22Rv1 (cell line): ENCODE data around the gene KRT37.
"Not testable (repeated sequence)": the region's sequence is repeated elsewhere in the genome, so short reads cannot be mapped to it uniquely, and the experiment has no call there.

Experiments used
- H3K27ac ChIP-seq: fragments of 450-650 bp; 2 replicates; pipeline ENCODE4 v1.5.1; 2017
- CTCF ChIP-seq: fragments of 450-650 bp; IDR thresholded peaks from 2 replicates; pipeline ENCODE4 v1.5.1; 2017; ENCODE audit warnings: mild to moderate bottlenecking
- ZFX ChIP-seq: fragments of 450-650 bp; IDR thresholded peaks from 2 replicates; pipeline ENCODE4 v1.6.1; 2017; ENCODE audit warnings: antibody characterized with exemption, borderline replicate concordance

The KRT37 gene

DNA sequence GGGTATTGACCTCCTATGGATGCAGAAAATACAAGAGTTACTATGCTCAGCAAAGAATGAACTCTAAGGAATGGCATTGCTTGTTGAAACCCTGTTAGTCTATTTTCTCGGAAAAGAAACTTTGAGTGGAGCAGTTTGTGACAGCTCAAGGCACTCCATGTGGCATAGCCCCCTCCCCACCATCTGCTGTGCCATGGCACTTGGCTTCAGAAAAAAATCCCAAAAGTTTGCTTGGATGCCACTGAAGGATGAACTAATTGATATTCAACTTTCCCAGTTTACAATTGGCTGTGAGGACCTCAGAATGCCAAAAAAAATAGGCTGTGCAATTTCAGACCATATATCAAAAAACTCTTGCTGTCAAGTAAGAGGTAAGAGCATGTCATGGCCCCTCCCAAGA, 28.8 kb downstream of the KRT37 start:
- H3K27ac ChIP-seq: no peak overlapping the region
- TF ChIP-seq ZFX (no peak), CTCF (no peak)

GRCh38 chr17:41395044-41395443, 29.3 kb downstream of the KRT37 start:
- not testable (repeated sequence) for H3K27ac ChIP-seq

DNA sequence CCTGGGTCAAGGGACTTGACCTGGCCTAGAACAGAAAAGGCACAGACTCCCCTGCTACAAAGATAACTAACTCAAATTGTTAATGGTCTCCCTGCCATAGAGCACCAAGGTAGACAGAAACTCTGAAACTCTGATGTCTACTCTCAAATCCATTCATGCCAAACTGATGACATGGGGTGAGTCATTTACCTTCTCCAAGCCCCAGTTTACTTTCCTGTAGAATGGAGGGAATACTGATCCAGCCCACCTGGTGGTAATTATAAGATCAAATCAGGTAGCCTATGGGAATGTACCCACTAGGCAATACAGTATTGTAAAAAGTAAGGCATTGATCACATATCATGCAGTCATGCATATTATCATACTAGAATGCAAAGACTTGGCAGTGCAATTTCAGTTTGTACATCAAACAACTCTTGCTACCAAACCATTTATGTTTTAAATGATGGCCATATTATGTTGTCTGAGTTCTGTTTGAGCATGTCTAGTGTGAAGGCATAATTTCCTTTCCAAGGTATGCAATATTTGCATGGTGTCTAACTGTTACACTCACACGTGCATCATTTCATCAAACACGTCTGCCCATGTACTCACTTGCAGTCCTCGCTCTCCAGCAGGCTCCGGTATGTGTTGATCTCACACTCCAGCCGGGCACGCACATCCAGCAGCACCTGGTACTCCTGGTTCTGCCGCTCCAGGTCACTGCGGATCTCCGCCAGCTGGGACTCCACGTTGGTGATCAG, 30.0 kb downstream of the KRT37 start:
- H3K27ac ChIP-seq: no peak overlapping the region
- no peak for TF ChIP-seq ZFX
- TF ChIP-seq CTCF: no peak

DNA sequence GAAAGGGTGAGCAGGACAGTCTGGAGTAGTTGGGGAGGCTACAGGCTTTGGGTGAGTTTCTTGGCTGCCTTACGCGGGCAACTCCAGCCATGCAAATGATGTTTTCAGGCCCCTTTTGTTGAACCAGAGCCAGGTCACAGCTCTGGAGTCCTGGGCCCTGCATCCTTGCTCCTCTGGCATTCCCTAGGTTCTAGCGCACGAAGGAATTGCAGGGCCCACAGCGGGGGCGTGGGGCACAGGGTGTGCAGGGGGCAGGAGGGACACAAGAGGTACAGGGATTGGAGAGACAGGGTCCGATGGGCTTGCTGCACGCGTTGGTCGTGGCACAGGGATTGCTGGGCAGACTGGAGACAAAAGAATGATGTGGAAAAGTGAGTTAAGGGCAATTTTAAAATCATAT, 30.6 kb downstream of the KRT37 start:
- TF ChIP-seq CTCF: no peak
- TF ChIP-seq ZFX: no peak
- no peak overlapping the region for H3K27ac ChIP-seq

GRCh38 chr17:41393294-41393693, 31.1 kb downstream of the KRT37 start:
- no peak overlapping the region for H3K27ac ChIP-seq
- no peak for TF ChIP-seq ZFX
- TF ChIP-seq CTCF: no peak

- H3K27ac ChIP-seq: no peak overlapping the region
- TF ChIP-seq ZFX (no peak), CTCF (no peak)
These were observed 32.1 kb downstream of the KRT37 start for GRCh38 chr17:41392278-41392677.

DNA sequence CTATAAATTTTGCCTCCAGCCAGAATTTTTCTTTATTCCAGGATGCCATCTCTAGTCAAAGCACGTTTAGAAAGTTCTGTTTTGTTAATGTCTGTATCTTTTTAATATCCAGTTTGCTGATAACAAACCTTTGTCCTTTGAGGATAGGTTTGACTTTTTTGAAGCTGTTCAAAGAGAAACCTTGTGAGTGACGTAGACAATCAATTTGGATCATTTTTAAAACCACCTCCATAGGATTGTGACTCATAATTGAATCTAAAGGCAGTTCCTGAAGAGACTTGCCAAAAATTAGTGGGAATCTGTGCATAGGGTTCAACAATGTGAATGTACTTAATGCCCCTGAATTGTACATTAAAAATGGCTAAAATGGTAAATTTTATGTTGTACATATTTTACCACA, 32.9 kb downstream of the KRT37 start:
- TF ChIP-seq CTCF (no peak), ZFX (no peak)
- H3K27ac ChIP-seq: no peak overlapping the region

DNA sequence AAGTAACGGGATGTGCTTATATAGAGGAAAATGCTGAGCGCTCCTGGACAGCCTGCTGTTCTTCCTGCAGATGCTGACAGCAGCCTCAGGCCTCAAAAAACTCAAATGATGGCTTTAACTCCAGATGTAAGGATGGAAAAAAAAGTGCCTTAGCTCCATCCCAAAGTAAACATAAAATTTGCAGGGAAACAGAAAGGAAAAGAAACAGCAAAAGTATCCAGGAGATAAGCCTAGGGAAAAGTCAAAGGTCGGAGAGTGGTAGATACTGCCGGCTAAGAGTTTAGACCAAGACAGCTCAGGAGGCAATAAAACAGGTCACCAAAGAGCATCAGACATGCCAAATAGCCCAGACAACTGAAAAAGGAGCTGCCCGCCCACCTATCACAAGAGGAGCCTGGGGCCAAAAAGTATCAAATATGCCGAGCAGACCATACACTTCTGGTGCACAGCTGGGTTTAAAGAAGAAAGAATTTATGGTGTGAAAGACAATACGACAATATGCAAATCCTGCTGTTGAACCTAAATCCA, 33.9 kb downstream of the KRT37 start:
- H3K27ac ChIP-seq: no peak overlapping the region
- TF ChIP-seq ZFX (no peak), CTCF (no peak)
